ENCODE measurements around the gene SAP30BP.

DNA sequence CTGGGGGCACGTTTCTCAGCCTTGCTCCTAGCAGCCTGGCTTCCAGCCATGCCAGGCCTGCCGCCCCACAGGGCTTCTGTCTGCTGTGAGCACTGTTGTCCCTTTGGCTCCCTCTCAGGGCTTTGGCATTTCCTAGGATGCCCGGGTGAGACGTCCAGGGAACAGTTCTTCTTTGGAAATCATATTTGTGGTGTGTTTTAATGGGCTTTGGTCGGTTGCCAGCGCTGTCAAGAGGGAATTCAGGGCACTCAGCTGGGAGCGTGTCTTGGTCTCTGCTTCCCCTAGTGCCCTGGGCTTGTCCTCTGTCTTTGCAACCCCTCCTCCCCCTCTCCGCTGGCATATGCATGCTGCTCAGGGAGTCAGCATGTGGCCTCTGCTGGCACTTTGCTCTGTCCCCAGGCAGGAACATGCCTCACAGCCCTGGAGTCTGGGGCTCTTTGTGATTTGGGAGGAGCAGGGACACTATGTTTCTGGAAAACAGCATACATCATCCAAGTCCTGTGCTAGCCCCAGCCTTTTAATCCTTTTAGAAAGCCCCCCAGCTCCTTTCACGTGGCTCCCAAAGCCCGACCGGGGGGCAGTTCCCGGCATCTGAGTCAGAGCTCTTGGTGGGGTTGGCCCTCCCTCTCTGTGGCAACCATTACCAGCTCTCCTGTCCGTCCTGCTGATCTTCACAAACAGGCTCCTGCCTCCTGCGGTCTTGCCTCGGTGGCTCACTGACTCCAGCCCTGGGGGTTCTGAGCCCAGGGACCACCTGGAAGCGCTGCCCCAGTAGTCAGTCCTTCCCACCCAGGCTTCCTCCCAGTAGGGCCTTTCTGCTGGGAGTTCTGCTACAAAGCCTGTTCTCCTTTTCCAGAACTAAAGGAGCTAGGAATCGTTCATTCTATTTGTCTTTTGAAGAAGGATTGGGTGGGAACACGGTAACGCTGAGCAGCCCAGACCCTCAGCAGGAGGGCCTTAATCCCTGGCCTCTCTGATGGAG lies 26.7 kb downstream of the SAP30BP start:
- TF ChIP-seq CTCF (IDR thresholded peaks at IDR 0.05; ENCODE audit: low read depth, low read length) (no peak), POLR2A (IDR thresholded peaks at IDR 0.05; ENCODE audit: extremely low read depth, insufficient read length) (no peak)

All from NB4 (cell line).